LNCAP (cell line): ENCODE data around the gene DYNC1I1.

Experiments
- TF ChIP-seq, protein P1 (sequence below): fragments of 450-650 bp; IDR thresholded peaks from 2 replicates; pipeline ENCODE4 v1.5.1; 2017; ENCODE audit warnings: mild to moderate bottlenecking

The DYNC1I1 gene

DNA sequence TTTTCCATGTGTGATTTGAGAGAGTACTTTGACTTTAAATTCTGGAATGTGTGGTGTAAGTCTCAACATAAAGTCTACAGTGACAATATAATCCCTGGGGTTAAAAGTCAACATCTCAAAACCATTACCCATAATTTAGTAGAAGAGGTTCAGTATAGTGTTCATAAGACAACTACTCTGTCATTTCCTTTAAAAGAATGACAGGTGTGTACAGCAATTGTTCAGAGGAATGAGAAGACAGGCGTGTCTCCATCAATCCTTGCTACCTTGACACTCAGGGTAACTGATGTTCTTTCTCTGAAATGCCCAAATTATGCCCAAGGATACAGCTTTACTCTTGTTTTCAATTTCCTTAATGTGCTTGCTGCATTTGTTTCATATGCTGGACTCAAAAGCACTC is 256.4 kb downstream of the DYNC1I1 start:
- TF ChIP-seq, protein P1, sequence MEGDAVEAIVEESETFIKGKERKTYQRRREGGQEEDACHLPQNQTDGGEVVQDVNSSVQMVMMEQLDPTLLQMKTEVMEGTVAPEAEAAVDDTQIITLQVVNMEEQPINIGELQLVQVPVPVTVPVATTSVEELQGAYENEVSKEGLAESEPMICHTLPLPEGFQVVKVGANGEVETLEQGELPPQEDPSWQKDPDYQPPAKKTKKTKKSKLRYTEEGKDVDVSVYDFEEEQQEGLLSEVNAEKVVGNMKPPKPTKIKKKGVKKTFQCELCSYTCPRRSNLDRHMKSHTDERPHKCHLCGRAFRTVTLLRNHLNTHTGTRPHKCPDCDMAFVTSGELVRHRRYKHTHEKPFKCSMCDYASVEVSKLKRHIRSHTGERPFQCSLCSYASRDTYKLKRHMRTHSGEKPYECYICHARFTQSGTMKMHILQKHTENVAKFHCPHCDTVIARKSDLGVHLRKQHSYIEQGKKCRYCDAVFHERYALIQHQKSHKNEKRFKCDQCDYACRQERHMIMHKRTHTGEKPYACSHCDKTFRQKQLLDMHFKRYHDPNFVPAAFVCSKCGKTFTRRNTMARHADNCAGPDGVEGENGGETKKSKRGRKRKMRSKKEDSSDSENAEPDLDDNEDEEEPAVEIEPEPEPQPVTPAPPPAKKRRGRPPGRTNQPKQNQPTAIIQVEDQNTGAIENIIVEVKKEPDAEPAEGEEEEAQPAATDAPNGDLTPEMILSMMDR, result no peak

DNA sequence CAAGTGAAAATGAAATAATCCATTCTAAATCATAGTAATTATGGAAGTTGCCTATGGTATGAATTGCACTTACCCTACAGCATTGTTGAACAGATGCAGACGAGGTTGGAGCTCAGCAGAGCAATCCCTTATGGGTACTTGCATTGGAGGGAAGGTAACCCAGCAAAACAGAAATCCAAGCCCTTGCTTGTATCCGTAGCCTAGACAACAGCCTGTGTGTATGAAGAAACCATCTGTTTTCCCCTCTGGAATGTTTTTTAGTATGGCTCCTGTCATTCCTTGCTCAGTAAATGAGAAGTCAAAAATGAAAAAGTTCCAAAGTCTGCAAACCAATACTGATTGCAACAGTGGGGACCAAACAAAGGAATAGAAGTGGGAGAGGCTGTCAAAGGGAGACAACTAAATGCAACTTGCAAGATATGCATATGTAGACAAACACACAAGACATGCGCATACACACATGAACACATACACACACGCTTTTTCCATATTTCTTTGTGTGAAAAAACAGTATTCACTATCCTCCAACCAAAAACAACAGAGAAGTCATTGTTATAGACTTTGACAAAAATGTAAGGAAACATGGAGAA is 260.8 kb downstream of the DYNC1I1 start:
- TF ChIP-seq, protein P1, result no peak

- TF ChIP-seq, protein P1, result no peak
Observed at GRCh38 chr7:96034940-96035727, 262.8 kb downstream of the DYNC1I1 start.

DNA sequence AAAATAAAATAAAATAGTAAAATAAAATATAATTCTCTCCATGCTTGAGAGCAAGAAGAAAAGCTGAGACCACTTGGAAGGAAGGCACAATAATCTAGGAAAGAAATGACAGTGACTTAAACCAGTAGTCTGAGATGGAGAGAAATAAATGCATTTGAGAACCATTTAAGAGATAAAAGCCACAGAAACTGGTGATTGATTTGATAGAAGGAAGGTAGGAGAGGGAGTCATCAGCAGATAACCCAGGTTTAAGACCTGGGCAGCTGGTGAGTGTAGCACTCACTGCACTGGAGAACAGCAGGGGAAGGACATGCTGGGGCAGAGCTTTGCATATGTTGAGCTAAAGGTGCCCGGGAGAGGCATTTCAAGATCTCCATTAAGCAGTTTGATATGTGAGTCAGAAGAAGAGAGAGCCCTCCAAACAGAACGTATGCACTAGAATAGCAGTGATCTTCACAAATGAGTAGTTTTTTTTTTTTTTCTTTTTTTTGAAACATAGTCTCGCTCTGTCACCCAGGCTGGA is 268.0 kb downstream of the DYNC1I1 start:
- TF ChIP-seq, protein P1, result no peak

GRCh38 chr7:96041171-96041570 is 268.8 kb downstream of the DYNC1I1 start:
- TF ChIP-seq, protein P1, result no peak

- TF ChIP-seq, protein P1, result no peak
Observed at GRCh38 chr7:96045181-96045580, 272.8 kb downstream of the DYNC1I1 start.

GRCh38 chr7:96045919-96046318 is 273.6 kb downstream of the DYNC1I1 start:
- TF ChIP-seq, protein P1, result no peak
